GM21528 (cell line): Measurements from ENCODE around the gene ZNF883.

ENCODE experiments used
- ATAC-seq: cut with Tn5 transposase; IDR thresholded peaks from one replicate; pipeline ENCODE4 v1.9.1; 2021; ENCODE audit warnings: mild to moderate bottlenecking, moderate library complexity; ENCODE audit not compliant: unreplicated experiment, low FRiP score

The ZNF883 gene

DNA sequence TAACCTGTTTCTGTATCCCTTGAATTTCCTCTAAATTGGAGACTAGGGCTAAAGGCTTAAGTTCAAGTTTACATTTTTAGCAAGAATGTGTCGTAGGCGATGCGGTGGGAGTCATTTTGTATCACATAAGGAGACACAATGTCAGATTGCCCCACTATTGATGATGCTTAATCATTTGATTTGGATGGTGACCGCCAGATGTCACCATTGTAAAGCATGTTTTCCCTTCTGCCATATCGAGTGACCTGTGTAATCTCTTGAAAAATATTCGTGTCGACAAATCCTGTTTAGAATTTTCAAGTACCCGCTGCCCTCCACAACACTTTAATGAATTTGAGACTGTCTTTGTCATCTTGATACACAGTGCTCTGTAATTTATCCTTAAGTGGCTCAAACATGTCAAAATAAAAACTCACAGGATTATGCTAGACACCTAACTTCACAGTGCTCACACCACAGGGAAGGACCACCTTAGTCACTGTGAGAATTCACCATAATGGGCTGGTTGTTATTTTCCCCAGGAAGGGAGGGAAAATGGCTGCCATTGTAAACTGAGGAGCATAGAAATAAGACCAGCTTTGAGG is 86.8 kb downstream of the ZNF883 start:
- no peak for ATAC-seq

DNA sequence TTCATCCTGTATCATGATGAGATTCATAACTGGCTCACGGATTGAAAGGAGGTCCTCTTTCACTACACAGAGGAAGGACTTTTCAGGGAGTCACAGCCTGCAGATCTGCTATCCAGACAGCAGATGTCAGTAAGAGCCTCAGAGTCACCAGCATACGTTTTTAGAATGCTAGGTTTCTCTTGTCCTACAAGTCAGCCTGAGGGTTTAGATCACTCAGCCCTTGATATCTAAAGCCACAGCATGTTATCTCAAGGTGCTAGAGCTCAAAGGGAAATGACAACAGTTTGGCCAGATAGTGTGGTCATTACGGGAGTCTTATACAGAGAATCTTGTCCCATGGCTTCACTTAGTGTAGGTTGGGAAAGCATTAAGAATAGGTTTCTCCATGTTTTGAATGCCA is 90.4 kb downstream of the ZNF883 start:
- no peak for ATAC-seq

DNA sequence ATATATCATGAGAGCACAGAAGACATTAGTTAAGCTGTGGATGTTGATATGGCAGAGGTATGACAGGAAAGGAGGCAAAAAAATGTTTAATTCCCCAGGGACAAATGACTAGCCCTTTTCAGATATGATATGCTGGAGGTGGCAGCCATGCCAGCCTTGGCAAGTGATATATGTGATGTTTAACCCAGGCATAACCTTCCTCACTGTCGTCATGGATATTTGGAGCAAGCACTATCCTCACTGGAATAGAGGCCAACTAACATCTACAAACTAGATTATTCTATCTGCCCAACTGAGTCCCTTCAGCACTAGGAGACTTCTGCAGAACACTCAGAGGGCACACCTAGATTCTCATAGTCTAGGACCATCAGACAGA is 94.0 kb downstream of the ZNF883 start:
- no peak for ATAC-seq

DNA sequence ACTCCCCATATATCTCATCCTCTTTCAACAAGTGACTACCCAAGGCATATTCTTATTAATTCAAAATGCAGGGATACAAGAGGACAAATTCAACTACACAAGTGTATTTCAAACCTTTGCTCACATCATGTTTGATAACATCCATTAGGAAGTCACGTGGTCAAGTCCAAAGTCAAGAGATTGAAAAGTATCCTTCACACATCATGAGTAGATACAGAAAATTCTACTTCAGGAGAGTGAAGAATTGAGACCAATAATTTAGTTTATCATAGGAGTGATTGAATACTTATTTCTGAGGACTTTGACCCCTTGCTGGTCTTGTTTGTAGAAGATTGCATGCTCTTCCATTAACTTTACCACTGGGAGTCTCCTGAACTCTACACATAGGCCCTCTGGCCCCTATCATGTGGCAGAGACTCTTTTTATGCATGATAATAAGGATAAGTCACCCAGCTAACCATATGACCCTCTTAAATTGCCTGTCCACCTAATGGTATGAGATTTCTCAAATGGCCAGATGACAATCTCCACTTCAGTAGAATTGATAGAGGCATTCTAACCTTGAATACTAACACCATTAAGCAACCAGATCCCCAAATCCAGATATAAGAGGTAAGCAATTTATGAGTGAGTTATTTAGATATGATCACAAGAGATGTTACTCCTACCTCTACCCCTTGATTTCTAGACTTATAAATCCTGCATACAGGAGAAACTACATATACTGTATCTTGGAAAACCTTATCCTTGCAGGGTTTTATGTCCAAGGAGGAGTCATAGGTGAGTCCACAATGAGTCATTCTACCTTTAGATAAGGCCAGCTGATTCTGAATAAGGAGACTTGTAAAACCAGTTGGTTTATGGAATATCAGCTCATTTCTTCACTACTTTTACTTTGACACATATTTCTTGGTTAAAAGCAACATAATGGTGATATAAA is 94.7 kb downstream of the ZNF883 start:
- no peak for ATAC-seq

DNA sequence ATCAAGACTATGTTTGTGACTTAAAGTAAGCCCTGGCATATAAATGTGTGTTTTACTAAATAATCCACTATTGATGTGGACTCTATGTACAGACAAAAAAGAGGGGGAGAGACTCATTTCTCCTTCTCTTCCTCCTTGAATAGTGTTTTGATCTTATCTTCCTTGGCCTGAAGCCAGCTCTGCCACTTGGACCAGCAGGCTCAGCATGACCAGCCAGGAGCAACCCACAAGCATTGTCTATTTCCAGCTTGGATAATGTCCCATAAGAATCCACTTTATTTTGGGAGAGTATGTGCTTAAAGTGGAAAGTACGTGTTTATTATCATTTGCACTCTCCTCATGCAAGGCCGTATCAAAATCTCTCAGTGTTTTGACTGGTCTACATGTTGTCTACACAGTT is 97.5 kb downstream of the ZNF883 start:
- no peak for ATAC-seq

DNA sequence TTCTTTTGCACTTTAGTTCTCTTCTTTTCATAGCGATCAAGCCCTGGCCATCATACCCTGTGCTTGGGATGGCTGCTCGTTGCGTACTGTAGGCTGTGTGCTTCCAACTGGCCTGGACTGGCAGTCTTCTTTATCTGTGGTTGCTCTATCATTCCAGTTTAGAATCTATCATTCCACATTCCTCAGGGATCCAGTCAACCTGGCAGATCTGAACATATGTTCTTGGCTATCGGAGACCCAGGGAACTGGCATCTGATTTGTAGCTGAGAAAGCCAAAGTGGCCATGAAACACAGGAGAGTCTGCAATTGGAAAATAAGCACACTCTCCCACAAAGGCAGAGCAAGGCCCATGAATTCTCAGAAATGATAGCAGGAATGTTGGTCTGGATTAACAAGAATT is 98.7 kb downstream of the ZNF883 start:
- ATAC-seq, result no peak

DNA sequence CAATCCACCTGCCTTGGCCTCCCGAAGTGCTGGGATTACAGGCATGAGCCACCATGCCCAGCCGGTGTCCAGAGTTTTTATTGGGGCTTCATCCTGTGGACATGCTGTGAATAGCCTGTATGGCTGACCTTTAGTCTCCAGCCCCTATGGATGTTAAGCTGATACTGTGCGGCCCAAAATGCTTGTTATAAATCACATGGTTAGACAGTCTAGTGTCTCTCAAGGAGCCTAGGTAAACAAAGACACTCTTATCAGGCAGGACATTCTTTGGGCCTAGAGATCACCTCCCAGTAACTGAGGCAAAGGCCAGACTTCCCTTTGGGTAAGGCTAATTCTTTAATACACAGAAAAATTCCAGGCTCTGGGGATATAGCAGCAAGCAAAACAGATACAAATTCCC is 99.4 kb downstream of the ZNF883 start:
- ATAC-seq, result no peak

DNA sequence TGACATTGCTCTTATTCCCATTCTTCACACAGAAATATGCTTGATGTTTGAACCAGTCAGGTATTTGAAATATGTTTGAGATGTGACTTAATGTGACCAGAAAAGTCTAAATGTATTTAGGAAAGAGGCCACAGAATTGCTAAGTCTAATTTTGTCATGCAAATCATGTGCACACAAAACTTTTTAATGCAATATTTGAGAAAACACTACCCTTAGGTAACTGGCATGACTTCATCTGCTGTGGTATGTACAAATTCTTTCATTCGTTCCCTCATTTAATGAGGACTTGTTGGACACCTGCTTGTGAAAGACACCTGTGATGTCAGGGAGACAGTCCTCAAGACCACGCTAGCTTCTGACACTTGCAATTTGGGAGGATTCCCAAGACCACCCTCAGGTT is 100.3 kb downstream of the ZNF883 start:
- ATAC-seq, result no peak
